H1 (cell line): ENCODE measurements around the gene TBC1D32.
"Not testable (repeated sequence)": the region's sequence is repeated elsewhere in the genome, so short reads cannot be mapped to it uniquely, and the experiment has no call there.

Source experiments
- CBX8 ChIP-seq: fragments of 300-800, 300-1000 bp; sonication (generic); IDR thresholded peaks from 2 replicates; pipeline ENCODE4 v1.7.1; 2016; ENCODE audit warnings: low read depth, low read length, borderline replicate concordance
- CTCF ChIP-seq, 3 experiments: IDR thresholded peaks; 1 replicate in 2 of 3; 2 replicates in 1 of 3; pipeline versions ENCODE4 v1.5.1 to v1.6.1; 2011; ENCODE audit warnings: low read length in 3 of 3, mild to moderate bottlenecking in 3 of 3, inconsistent platforms in 2 of 3, low read depth in 1 of 3, moderate library complexity in 1 of 3; ENCODE audit not compliant: insufficient read depth in 1 of 3; ENCODE audit errors: control extremely low read depth in 1 of 3
- FOSL1 ChIP-seq: IDR thresholded peaks from 2 replicates; pipeline ENCODE4 v1.6.1; 2011; ENCODE audit warnings: mild to moderate bottlenecking, low read depth, low read length, moderate library complexity; ENCODE audit not compliant: insufficient read depth
- POLR2A ChIP-seq, 2 experiments: IDR thresholded peaks; 1 replicate in 1 of 2; 2 replicates in 1 of 2; pipeline ENCODE4 v1.6.1; 2011; ENCODE audit warnings: low read depth in 2 of 2, low read length in 2 of 2, mild to moderate bottlenecking in 2 of 2; ENCODE audit errors: control extremely low read depth in 1 of 2
- TAF1 ChIP-seq: IDR thresholded peaks from 2 replicates; pipeline ENCODE4 v1.6.1; 2011; ENCODE audit warnings: mild to moderate bottlenecking, low read depth, low read length
- YY1 ChIP-seq: IDR thresholded peaks from 2 replicates; pipeline ENCODE4 v1.6.1; 2011; ENCODE audit warnings: low read depth, mild to moderate bottlenecking, low read length
- ZNF274 ChIP-seq: IDR thresholded peaks from 2 replicates; pipeline ENCODE4 v1.7.0; 2012; ENCODE audit warnings: low read length, borderline replicate concordance; ENCODE audit errors: extremely low read depth

- TF ChIP-seq TAF1; FOSL1; CTCF (IDR thresholded peaks at IDR 0.05; ENCODE audit: control extremely low read depth in 1 of 3, insufficient read depth in 1 of 3, low read depth in 1 of 3, low read length in 3 of 3); POLR2A (IDR thresholded peaks at IDR 0.05; ENCODE audit: control extremely low read depth in 1 of 2, low read depth in 2 of 2, low read length in 2 of 2); CBX8; ZNF274; YY1: not testable (repeated sequence)
Measured at GRCh38 chr6:121374219-121374618, 39.9 kb upstream of the TBC1D32 start.
